Spleen (tissue), 7 donors: ENCODE results near the gene TAS2R46.

ENCODE experiments used
- POLR2AphosphoS5 ChIP-seq, 3 donors: sonication (generic); formaldehyde crosslinking; IDR thresholded peaks; one replicate each; pipeline ENCODE4 v1.5.1; 2017; ENCODE audit warnings: antibody characterized with exemption in 3 of 3
- TF ChIP-seq, protein P1 (sequence below), 11 experiments: fragments of 200-600 bp in 7 of 11; fragments of 450-650 bp in 4 of 11; sonication (generic) in 4 of 11; IDR thresholded peaks in 8 of 11; conservative IDR thresholded peaks in 3 of 11; 1 replicate in 7 of 11; 2 replicates in 4 of 11; pipeline versions ENCODE4 v1.4.0 to v1.8.0; 2016 to 2021; ENCODE audit warnings: antibody characterized with exemption in 11 of 11, inconsistent platforms in 4 of 11, mild to moderate bottlenecking in 1 of 11
- donor health status: DM: no; HTN: no; CAD: no; lungs with moderate emphysema.
- donor health status: DM: no; HTN: no; CAD: no.
- donor health status: DM: no; HTN: no; CAD: no.

DNA sequence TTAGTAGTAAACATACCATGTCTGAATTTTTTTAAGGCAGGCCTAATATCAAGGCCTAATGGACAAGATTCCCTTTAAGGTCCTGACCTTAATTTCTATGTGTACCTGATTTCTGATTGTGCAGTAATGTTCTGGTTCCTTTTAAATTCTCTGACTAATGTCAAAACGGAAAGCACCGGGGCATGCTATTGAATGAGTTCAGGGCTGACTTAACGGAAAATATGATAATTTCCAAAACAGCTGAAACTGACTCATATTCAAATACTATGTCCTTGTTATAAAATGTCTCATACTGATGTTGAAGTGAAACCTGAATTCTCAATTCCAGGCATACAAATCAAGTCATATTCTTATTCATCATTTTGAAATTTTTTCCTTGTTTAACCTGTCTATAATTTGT lies 23.3 kb upstream of the TAS2R46 start:
- TF ChIP-seq, protein P1, sequence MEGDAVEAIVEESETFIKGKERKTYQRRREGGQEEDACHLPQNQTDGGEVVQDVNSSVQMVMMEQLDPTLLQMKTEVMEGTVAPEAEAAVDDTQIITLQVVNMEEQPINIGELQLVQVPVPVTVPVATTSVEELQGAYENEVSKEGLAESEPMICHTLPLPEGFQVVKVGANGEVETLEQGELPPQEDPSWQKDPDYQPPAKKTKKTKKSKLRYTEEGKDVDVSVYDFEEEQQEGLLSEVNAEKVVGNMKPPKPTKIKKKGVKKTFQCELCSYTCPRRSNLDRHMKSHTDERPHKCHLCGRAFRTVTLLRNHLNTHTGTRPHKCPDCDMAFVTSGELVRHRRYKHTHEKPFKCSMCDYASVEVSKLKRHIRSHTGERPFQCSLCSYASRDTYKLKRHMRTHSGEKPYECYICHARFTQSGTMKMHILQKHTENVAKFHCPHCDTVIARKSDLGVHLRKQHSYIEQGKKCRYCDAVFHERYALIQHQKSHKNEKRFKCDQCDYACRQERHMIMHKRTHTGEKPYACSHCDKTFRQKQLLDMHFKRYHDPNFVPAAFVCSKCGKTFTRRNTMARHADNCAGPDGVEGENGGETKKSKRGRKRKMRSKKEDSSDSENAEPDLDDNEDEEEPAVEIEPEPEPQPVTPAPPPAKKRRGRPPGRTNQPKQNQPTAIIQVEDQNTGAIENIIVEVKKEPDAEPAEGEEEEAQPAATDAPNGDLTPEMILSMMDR (IDR thresholded peaks at IDR 0.05 in 8 of 11, conservative IDR thresholded peaks at IDR 0.05 in 3 of 11): no peak
- no peak for TF ChIP-seq POLR2AphosphoS5 (IDR thresholded peaks at IDR 0.05)
